Smooth muscle cell (in vitro differentiated cells): ENCODE measurements around the gene VDAC2. TPM values are rescaled to one million over a fixed set of nuclear protein-coding genes. Genes with fewer than 3 reads are reported as not detected.

Experiments used
- DNase-seq: peaks from one replicate; lab custom pipeline; 2025; ENCODE audit not compliant: unreplicated experiment; lab: John Stamatoyannopoulos, UW
- H2AFZ ChIP-seq: fragments of 200-600 bp; sonication (generic); 2 replicates; pipeline ENCODE4 v1.6.0; 2016; ENCODE audit warnings: antibody characterized with exemption, low read depth, mild to moderate bottlenecking
- H3F3A ChIP-seq: fragments of 200-600 bp; sonication (generic); 2 replicates; pipeline ENCODE4 v1.6.0; 2017; ENCODE audit warnings: antibody characterized with exemption, low read depth
- H3K27ac ChIP-seq: fragments of 200-600 bp; sonication (generic); 2 replicates; pipeline ENCODE4 v1.5.1; 2016; ENCODE audit warnings: low read depth, mild to moderate bottlenecking
- H3K27me3 ChIP-seq: fragments of 200-600 bp; sonication (generic); 2 replicates; pipeline ENCODE4 v1.6.1; 2016; ENCODE audit warnings: low read depth, mild to moderate bottlenecking
- H3K36me3 ChIP-seq: fragments of 200-600 bp; sonication (generic); 2 replicates; pipeline ENCODE4 v1.5.1; 2016; ENCODE audit warnings: low read depth
- H3K4me1 ChIP-seq: fragments of 200-600 bp; sonication (generic); 2 replicates; pipeline ENCODE4 v1.5.1; 2016; ENCODE audit warnings: low read depth
- H3K4me2 ChIP-seq: fragments of 200-600 bp; sonication (generic); 2 replicates; pipeline ENCODE4 v1.6.0; 2016; ENCODE audit warnings: mild to moderate bottlenecking
- H3K4me3 ChIP-seq: fragments of 200-600 bp; sonication (generic); 2 replicates; pipeline ENCODE4 v1.5.1; 2016; ENCODE audit warnings: mild to moderate bottlenecking
- H3K79me2 ChIP-seq: fragments of 200-600 bp; sonication (generic); 2 replicates; pipeline ENCODE4 v1.6.0; 2016; ENCODE audit warnings: low read depth, mild to moderate bottlenecking
- H3K9ac ChIP-seq: fragments of 200-600 bp; sonication (generic); 2 replicates; pipeline ENCODE4 v1.6.0; 2016; ENCODE audit warnings: low read depth
- H3K9me3 ChIP-seq: fragments of 200-600 bp; sonication (generic); replicated peaks from 2 replicates; pipeline ENCODE4 v1.5.1; 2016; ENCODE audit warnings: low read depth
- H4K20me1 ChIP-seq: fragments of 200-600 bp; sonication (generic); 2 replicates; pipeline ENCODE4 v1.6.0; 2016; ENCODE audit warnings: low read depth
- CTCF ChIP-seq: fragments of 200-600 bp; sonication (generic); IDR thresholded peaks from 2 replicates; pipeline ENCODE4 v1.5.1; 2017; ENCODE audit warnings: borderline replicate concordance, mild to moderate bottlenecking, antibody characterized with exemption; ENCODE audit not compliant: insufficient read depth, poor library complexity, severe bottlenecking
- WGBS: methylation state at CpG from one replicate; pipeline ENCODE4 v1.1.7; 2016; ENCODE audit warnings: low lambda C conversion rate; 5-methylcytosine and 5-hydroxymethylcytosine counted together
- polyA plus RNA-seq: library from polyadenylated mRNA; unstranded; fragments of >200 nt; fragmentation: Nextera tagmentation; extraction: Ambion mirVana; gene quantifications from 2 replicates; pipeline ENCODE4 v1.2.1, GENCODE V29; 2016
- total RNA-seq: library from RNA; depleted of rRNA; stranded (reverse); fragments of >200 nt; gene quantifications from 2 replicates; pipeline ENCODE4 v1.2.3, GENCODE V29; 2014

VDAC2 gene
- total and polyA plus RNA-seq, 2 experiments from 2014 or later, result 183 to 207 TPM

- WGBS, result under 1% methylated on average over 56 of the region's 62 CpGs
- peaks cover 25% of the 10 kb centered on the region for H3F3A ChIP-seq
- peak overlapping the region; percentile 29 for H3K9ac ChIP-seq
- H3K4me2 ChIP-seq, result peak overlapping the region; percentile 98
- no peak overlapping the region for H3K27ac ChIP-seq
- no peak for TF ChIP-seq CTCF
- H3K4me3 ChIP-seq, result peak overlapping the region; percentile 63
- H3K27me3 ChIP-seq, result no peaks in the 10 kb centered on the region
- peaks cover 24% of the 10 kb centered on the region for H4K20me1 ChIP-seq
- peak overlapping the region; percentile 72 for H2AFZ ChIP-seq
- H3K4me1 ChIP-seq, result peaks cover 18% of the 10 kb centered on the region
- no peak for DNase-seq
- H3K9me3 ChIP-seq, result no peaks in the 10 kb centered on the region
- H3K79me2 ChIP-seq, result no peaks in the 10 kb centered on the region
- no peaks in the 10 kb centered on the region for H3K36me3 ChIP-seq
Measured at GRCh38 chr10:75234683-75235374, 24.2 kb downstream of the VDAC2 start.

- H3K4me1 ChIP-seq, result peaks cover 11% of the 10 kb centered on the region
- H3K36me3 ChIP-seq, result no peaks in the 10 kb centered on the region
- under 1% methylated on average over 51 of the region's 76 CpGs for WGBS
- peaks cover 17% of the 10 kb centered on the region for H4K20me1 ChIP-seq
- peak within 1 kb of the TSS; percentile 63 for H3K4me3 ChIP-seq
- peak; percentile 98 for TF ChIP-seq CTCF
- peaks cover 21% of the 10 kb centered on the region for H3F3A ChIP-seq
- H3K9me3 ChIP-seq, result no peaks in the 10 kb centered on the region
- DNase-seq, result peak; percentile 70
- H3K79me2 ChIP-seq, result no peaks in the 10 kb centered on the region
- H3K27ac ChIP-seq, result no peak within 1 kb of the TSS
- peak within 1 kb of the TSS; percentile 98 for H3K4me2 ChIP-seq
- peak within 1 kb of the TSS; percentile 19 for H3K9ac ChIP-seq
- no peaks in the 10 kb centered on the region for H3K27me3 ChIP-seq
- H2AFZ ChIP-seq, result peak within 1 kb of the TSS; percentile 72
Measured at GRCh38 chr10:75235375-75236177, 25.0 kb downstream of the VDAC2 start, which contains the start of gene COMTD1. Gene COMTD1 (minus strand): TSS chr10:75235957. CDS start chr10:75235928, 29 bp downstream.

- no peaks in the 10 kb centered on the region for H3K9me3 ChIP-seq
- 61% methylated on average over 12 of the region's 12 CpGs for WGBS
- no peak overlapping the region for H3K27ac ChIP-seq
Measured at GRCh38 chr10:75236178-75236825, 25.7 kb downstream of the VDAC2 start.

More at GRCh38 chr10:75236178-75236825, 25.7 kb downstream of the VDAC2 start:
- H3F3A ChIP-seq, result peaks cover 21% of the 10 kb centered on the region
- H4K20me1 ChIP-seq, result peaks cover 9% of the 10 kb centered on the region
- no peak overlapping the region for H3K4me3 ChIP-seq
- peaks cover 11% of the 10 kb centered on the region for H3K4me1 ChIP-seq
- no peaks in the 10 kb centered on the region for H3K36me3 ChIP-seq
- no peaks in the 10 kb centered on the region for H3K27me3 ChIP-seq
- no peaks in the 10 kb centered on the region for H3K79me2 ChIP-seq
- H3K9ac ChIP-seq, result no peak overlapping the region
- H3K4me2 ChIP-seq, result no peak overlapping the region
- DNase-seq, result no peak
- no peak overlapping the region for H2AFZ ChIP-seq
- TF ChIP-seq CTCF, result no peak
